ENCODE results near the gene PSMC3IP.
A peak's percentile ranks its signal among the peaks of the same experiment; 100 is the strongest.

PSMC3IP gene

DNA sequence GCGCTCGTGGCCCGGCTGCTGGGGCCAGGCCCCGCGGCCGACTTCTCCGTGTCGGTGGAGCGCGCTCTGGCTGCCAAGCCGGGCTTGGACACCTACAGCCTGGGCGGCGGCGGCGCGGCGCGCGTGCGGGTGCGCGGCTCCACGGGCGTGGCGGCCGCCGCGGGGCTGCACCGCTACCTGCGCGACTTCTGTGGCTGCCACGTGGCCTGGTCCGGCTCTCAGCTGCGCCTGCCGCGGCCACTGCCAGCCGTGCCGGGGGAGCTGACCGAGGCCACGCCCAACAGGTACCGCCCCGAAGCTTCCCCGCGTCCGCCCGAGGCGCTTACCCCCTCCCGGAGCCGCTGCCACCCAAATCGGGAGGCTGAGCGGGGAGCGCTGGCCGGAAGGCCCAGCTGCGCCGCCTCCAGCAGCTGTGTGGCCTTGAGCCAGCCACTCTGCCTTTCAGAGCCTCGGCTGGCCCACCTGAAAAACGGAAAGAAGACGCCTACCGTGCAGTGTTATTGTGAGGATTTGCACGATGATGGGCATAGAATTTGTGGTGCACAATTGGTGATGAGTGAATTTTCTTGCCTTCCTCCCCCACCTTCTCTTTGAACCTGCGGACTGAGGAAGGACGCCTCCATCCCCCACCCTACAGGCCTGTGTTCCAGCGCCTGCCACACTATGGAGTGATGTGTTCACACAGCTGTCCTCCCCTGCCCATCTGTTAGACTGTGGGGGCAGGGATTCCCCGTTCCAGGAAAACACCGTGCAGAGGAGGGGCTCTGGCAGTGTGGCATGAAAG, 41.0 kb downstream of the PSMC3IP start:
- TF ChIP-seq, protein P1, sequence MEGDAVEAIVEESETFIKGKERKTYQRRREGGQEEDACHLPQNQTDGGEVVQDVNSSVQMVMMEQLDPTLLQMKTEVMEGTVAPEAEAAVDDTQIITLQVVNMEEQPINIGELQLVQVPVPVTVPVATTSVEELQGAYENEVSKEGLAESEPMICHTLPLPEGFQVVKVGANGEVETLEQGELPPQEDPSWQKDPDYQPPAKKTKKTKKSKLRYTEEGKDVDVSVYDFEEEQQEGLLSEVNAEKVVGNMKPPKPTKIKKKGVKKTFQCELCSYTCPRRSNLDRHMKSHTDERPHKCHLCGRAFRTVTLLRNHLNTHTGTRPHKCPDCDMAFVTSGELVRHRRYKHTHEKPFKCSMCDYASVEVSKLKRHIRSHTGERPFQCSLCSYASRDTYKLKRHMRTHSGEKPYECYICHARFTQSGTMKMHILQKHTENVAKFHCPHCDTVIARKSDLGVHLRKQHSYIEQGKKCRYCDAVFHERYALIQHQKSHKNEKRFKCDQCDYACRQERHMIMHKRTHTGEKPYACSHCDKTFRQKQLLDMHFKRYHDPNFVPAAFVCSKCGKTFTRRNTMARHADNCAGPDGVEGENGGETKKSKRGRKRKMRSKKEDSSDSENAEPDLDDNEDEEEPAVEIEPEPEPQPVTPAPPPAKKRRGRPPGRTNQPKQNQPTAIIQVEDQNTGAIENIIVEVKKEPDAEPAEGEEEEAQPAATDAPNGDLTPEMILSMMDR (IDR thresholded peaks at IDR 0.05; ENCODE audit: insufficient read depth, low read length, missing control alignments) = no peak
- POLR2A ChIA-PET = interaction anchor here (0.9 to 2.3 kb wide), 6 partner anchors 10 to 116 kb away, joined by 3 to 14 read pairs (median 8); partner anchors contain the start of gene CAVIN1
- CTCF ChIA-PET = interaction anchor here (1.0 to 2.5 kb wide), 11 partner anchors 10 to 352 kb away, joined by 3 to 17 read pairs (median 4); no protein-coding TSS in a partner anchor
- no peak for DNase-seq (ENCODE audit: low read depth, low spot score)
- H3K4me3 ChIP-seq (ENCODE audit: low read depth, low read length) = peak overlapping the region; percentile 61

DNA sequence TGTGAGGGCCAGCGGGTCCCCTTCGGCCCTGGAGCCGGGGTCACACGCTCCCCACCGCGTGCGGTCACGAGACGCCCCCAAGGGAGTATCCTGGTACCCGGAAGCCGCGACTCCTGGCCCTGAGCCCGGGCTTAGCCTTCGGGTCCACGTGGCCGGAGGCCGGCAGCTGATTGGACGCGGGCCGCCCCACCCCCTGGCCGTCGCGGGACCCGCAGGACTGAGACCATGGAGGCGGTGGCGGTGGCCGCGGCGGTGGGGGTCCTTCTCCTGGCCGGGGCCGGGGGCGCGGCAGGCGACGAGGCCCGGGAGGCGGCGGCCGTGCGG, 41.5 kb downstream of the PSMC3IP start, which contains the start of gene NAGLU:
Gene NAGLU (plus strand): TSS at position 194 of the 324 bp plus-strand sequence. CDS start 32 bp downstream, at position 226.
- TF ChIP-seq, protein P1 (IDR thresholded peaks at IDR 0.05; ENCODE audit: insufficient read depth, low read length, missing control alignments) = no peak
- ChIA-PET POLR2A (interaction anchor here (0.9 to 2.3 kb wide), 6 partner anchors 9 to 115 kb away, joined by 3 to 14 read pairs (median 8); partner anchors contain the start of gene CAVIN1), CTCF (interaction anchor here (0.9 to 2.5 kb wide), 14 partner anchors 9 to 352 kb away, joined by 3 to 17 read pairs (median 3); no protein-coding TSS in a partner anchor)
- H3K4me3 ChIP-seq (ENCODE audit: low read depth, low read length) = peak within 1 kb of the TSS; percentile 61
- no peak for DNase-seq (ENCODE audit: low read depth, low spot score)

DNA sequence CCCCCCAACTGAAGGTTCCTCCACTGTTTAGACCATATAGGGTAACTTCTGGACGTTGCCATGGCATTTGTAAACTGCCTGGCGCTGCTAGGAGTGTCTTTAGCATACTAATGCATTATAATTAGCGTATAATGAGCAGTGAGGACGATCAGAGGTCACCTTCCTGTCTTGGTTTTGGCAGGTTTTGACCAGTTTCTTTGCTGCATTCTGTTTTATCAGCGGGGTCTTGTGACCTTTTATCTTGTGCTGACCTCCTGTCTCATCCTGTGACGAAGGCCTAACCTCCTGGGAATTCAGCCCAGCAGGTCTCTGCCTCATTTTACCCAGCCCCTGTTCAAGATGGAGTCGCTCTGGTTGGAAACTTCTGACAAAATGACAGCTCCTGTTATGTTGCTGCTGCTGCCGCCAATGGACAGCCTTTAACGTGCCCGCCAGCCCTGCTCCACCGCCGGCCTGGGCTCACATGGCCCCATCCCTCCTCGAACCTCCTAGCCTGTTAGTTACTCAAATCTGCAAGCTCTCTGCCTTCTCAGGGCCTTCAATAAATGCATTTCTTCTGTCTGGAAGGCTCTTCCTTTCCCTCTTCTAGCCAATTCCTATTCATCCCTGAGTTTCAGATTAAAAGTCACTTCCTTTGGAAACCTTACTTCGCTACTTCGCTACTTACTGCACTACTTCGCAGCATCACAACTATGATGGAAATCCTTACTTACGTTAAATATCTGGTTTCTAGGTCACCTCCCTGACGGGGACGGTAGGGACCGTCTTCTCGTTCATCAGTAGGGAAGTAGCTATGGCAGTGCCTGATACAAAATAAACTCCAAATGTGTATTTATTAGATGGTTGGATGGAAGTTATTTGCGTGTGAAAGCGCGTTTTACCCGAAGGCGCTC, 42.1 kb downstream of the PSMC3IP start:
- POLR2A ChIA-PET = interaction anchor here (0.9 to 2.3 kb wide), 5 partner anchors 13 to 115 kb away, joined by 3 to 14 read pairs (median 8); partner anchors contain the start of gene CAVIN1
- CTCF ChIA-PET = interaction anchor here (0.9 to 2.5 kb wide), 14 partner anchors 9 to 351 kb away, joined by 3 to 17 read pairs (median 3); no protein-coding TSS in a partner anchor
- DNase-seq (ENCODE audit: low read depth, low spot score) = no peak
- peak overlapping the region; percentile 61 for H3K4me3 ChIP-seq (ENCODE audit: low read depth, low read length)
- TF ChIP-seq, protein P1 (IDR thresholded peaks at IDR 0.05; ENCODE audit: insufficient read depth, low read length, missing control alignments) = no peak

DNA sequence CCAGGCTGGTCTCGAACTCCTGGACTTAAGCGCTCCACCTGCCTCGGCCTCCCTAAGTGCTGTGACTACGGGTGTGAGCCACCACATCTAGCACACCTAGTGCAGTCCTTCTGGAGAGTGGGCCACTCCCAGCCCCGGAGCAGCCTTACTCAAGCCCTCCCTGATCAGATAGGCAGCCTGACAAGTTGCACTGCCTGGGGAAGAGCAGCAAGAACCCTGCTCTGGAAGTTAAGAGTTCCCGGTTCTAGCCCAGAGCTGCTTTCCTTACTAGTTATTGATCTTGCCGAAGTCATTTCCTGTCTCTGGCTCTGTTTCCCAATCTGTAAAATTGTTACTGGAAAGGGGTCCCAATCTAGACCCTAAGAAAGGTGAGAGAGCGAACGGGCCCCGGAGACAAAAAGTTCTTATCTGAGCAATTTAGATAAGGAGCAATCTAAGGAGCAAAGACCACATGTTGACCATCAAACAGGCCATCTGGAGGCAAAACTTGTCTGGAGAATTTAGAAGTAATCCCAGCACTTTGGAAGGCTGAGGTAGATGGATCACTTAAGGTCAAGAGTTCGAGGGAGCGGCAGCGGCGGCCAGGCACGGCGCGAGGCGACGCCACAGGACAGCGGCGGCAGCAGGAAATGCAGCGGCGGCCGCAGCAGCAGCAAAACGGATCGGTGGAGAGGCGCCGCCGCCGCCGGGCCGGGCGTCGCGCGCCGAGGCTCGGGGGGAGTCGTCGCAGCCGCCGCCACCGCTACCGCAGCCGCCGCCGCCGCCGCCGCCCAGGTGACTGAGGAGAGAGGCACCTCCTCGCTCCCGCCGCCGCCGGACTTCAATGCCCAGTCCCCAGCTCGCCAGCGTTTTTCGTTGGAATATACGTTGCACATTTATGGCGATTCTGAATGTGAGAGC, 45.8 kb downstream of the PSMC3IP start:
- DNase-seq (ENCODE audit: low read depth, low spot score) = no peak
- TF ChIP-seq, protein P1 (IDR thresholded peaks at IDR 0.05; ENCODE audit: insufficient read depth, low read length, missing control alignments) = peak; percentile 57
- CTCF ChIA-PET = interaction anchor here (0.9 to 12.1 kb wide), 9 partner anchors 12 to 341 kb away, joined by 3 to 170 read pairs (median 5); no protein-coding TSS in a partner anchor
- H3K4me3 ChIP-seq (ENCODE audit: low read depth, low read length) = peak overlapping the region; percentile 54
- POLR2A ChIA-PET = interaction anchor here (0.7 to 2.0 kb wide), 2 partner anchors 11 to 109 kb away, joined by 5 to 6 read pairs; partner anchors contain the start of gene CAVIN1

DNA sequence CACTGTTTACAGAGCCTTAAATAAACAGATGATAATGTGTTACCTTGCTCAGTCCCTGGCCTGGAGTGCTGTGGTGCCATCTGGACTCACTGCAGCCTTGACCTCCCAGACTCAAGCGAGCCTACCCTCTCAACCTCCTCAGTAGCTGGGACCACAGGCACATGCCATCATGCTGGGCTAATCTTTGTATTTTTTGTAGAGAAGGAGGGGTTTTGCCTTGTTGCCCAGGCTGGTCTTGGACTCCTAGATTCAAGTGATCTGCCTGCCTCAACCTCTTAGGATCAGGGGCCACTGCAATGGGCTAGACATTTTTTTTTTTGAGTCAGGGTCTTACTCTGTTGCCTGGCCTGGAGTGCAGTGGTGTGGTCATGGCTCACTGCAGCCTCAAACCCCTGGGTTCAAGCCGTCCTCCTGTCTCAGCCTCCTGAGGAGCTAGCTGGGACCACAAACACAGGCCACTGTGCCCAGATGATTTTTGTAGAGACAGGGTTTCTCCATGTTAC, 46.5 kb downstream of the PSMC3IP start:
- TF ChIP-seq, protein P1 (IDR thresholded peaks at IDR 0.05; ENCODE audit: insufficient read depth, low read length, missing control alignments) = no peak
- no peak overlapping the region for H3K4me3 ChIP-seq (ENCODE audit: low read depth, low read length)
- no peak for DNase-seq (ENCODE audit: low read depth, low spot score)
- ChIA-PET POLR2A (interaction anchor here (1.7 to 2.0 kb wide), 2 partner anchors 11 to 108 kb away, joined by 6 to 8 read pairs; partner anchors contain the start of gene CAVIN1), CTCF (interaction anchor here (0.9 to 12.1 kb wide), 13 partner anchors 11 to 341 kb away, joined by 3 to 170 read pairs (median 4); no protein-coding TSS in a partner anchor)
